D721Med (cell line): ENCODE data around the gene SLC12A2.

ENCODE experiments used
- DNase-seq: peaks from one replicate; pipeline ENCODE4 v3.0.0; 2011; ENCODE audit warnings: low spot score; ENCODE audit not compliant: insufficient read length
- FAIRE-seq: peaks from 2 replicates; lab custom pipeline; 2011; peaks lifted over from hg19 to GRCh38; lab: Jason Lieb, UNC
- CTCF ChIP-seq: IDR thresholded peaks from 2 replicates; pipeline ENCODE4 v1.5.1; 2012; ENCODE audit warnings: mild to moderate bottlenecking, control low read depth; ENCODE audit not compliant: insufficient read depth; ENCODE audit errors: missing control alignments

Gene SLC12A2

GRCh38 chr5:128213833-128214232, 130.3 kb downstream of the SLC12A2 start:
- no peak for TF ChIP-seq CTCF
- no peak for DNase-seq
- FAIRE-seq = no peak

GRCh38 chr5:128216285-128216684, 132.7 kb downstream of the SLC12A2 start:
- FAIRE-seq (no peak), DNase-seq (no peak)
- no peak for TF ChIP-seq CTCF

GRCh38 chr5:128216860-128217531, 133.4 kb downstream of the SLC12A2 start:
- FAIRE-seq (no peak), DNase-seq (no peak)
- TF ChIP-seq CTCF = no peak

GRCh38 chr5:128220841-128221240, 137.3 kb downstream of the SLC12A2 start:
- FAIRE-seq (peak; percentile 25), DNase-seq (no peak)
- TF ChIP-seq CTCF = no peak

- no peak for TF ChIP-seq CTCF
- DNase-seq = no peak
- no peak for FAIRE-seq
Measured at GRCh38 chr5:128224336-128224735, 140.8 kb downstream of the SLC12A2 start.

- no peak for FAIRE-seq
- TF ChIP-seq CTCF = no peak
- no peak for DNase-seq
Measured at GRCh38 chr5:128225245-128226030, 141.9 kb downstream of the SLC12A2 start.

- no peak for DNase-seq
- no peak for TF ChIP-seq CTCF
- FAIRE-seq = no peak
Measured at GRCh38 chr5:128228008-128228407, 144.4 kb downstream of the SLC12A2 start.
